GM13976 (cell line): ENCODE results near the gene E2F1.

ENCODE experiments used
- DNase-seq: peaks from one replicate; pipeline ENCODE4 v3.0.0; 2012; ENCODE audit warnings: low spot score
- in situ Hi-C: fragments of 300-500 bp; cut with MboI; formaldehyde crosslinking; loops from one replicate; pipeline ENCODE4 v1.12.0; 2022; ENCODE audit warnings: low sequenced_read_pairs, mixed read lengths, inconsistent platforms; ENCODE audit not compliant: unreplicated experiment
- TF ChIP-seq, protein P1 (sequence below): IDR thresholded peaks from 2 replicates; pipeline ENCODE4 v1.5.1; 2012; ENCODE audit warnings: borderline replicate concordance, mild to moderate bottlenecking; ENCODE audit not compliant: insufficient read depth; ENCODE audit errors: extremely low read depth, missing control alignments, control extremely low read depth

Gene E2F1

GRCh38 chr20:33659341-33660034 lies 26.7 kb downstream of the E2F1 start:
- TF ChIP-seq, protein P1, sequence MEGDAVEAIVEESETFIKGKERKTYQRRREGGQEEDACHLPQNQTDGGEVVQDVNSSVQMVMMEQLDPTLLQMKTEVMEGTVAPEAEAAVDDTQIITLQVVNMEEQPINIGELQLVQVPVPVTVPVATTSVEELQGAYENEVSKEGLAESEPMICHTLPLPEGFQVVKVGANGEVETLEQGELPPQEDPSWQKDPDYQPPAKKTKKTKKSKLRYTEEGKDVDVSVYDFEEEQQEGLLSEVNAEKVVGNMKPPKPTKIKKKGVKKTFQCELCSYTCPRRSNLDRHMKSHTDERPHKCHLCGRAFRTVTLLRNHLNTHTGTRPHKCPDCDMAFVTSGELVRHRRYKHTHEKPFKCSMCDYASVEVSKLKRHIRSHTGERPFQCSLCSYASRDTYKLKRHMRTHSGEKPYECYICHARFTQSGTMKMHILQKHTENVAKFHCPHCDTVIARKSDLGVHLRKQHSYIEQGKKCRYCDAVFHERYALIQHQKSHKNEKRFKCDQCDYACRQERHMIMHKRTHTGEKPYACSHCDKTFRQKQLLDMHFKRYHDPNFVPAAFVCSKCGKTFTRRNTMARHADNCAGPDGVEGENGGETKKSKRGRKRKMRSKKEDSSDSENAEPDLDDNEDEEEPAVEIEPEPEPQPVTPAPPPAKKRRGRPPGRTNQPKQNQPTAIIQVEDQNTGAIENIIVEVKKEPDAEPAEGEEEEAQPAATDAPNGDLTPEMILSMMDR: no peak
- in situ Hi-C loops: loop anchor here (10.0 kb wide), 1 partner anchor 205 kb away; no protein-coding TSS in a partner anchor
- no peak for DNase-seq

- TF ChIP-seq, protein P1: no peak
- in situ Hi-C loops: no loop called here
- no peak for DNase-seq
Measured at GRCh38 chr20:33658929-33659328, 27.3 kb downstream of the E2F1 start.

DNA sequence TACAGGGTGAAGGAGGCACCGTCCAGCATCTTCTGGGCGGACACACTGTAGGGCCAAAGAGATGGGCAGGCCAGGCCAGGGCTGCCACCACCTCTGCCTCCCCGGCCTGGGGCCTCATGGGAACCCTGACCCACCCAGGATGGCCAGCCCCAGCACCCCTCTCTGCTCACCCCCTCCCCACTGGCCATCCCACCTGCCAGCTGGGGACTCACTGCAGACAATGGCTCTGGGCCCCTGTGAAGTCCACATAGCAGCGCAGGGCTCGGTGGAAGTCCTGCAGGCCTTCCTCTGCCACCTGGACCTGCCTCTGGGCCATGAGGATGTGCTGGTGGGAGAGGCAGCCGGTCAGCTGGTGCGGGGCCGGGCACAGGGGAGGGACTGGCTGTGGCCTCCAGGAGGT lies 27.7 kb downstream of the E2F1 start:
- in situ Hi-C loops: no loop called here
- DNase-seq: no peak

GRCh38 chr20:33657704-33658095 lies 28.5 kb downstream of the E2F1 start:
- DNase-seq: no peak
- TF ChIP-seq, protein P1: no peak
- in situ Hi-C loops: no loop called here

More for the DNA sequence above, 27.7 kb downstream of the E2F1 start:
- TF ChIP-seq, protein P1: no peak

- TF ChIP-seq, protein P1: no peak
- in situ Hi-C loops: no loop called here
- no peak for DNase-seq
Measured at GRCh38 chr20:33656783-33657703, 29.1 kb downstream of the E2F1 start.

DNA sequence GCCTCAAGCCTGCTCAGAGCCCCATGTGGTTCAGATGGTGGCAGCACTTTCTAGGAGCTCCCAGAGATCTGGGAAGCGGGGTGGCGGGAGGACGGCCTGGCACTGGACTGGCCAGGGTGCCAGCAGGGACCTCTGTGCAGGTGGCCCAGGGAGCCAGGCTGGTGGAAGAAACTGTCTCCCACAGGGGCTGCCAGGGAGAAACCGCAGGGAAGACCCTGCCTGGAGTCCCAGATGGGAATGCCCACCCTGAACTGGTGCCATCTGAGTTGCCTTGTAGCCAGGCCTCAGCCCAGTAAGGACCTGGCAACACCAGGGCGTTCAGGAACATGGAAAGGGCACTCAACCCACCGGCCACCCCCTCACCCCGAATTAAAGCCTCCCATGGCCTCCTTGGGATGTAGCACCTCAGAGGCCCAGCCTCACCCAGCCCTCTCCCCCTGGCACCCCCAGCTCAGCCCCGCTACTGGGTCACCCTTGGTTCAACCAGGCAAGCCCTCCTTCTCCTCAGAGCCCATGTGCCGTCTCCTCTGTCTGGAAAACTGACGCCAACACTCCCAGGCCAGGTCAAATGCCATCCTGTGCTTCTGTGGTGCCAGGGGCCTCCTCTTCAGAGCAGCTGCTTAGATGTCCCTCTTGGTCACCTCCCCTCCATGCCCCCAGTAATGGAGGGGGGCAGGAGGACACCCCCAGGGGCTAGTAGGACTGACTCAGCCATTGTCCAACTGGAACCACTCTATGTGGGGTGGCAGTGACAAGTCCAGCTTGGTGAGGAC lies 30.0 kb downstream of the E2F1 start:
- in situ Hi-C loops: no loop called here
- TF ChIP-seq, protein P1: no peak
- no peak for DNase-seq
